Mesendoderm (in vitro differentiated cells): Measurements from ENCODE around the gene RAD23B.

Experiments
- DNase-seq: peaks from one replicate; pipeline ENCODE4 v3.0.0; 2013
- H2AK5ac ChIP-seq: 2 replicates; pipeline ENCODE4 v1.6.1; 2013; ENCODE audit warnings: low read length, inconsistent platforms
- H2BK120ac ChIP-seq: 2 replicates; pipeline ENCODE4 v1.6.1; 2013; ENCODE audit warnings: low read depth, mild to moderate bottlenecking, low read length, moderate library complexity, mixed read lengths
- H2BK15ac ChIP-seq: replicated peaks from 2 replicates; pipeline ENCODE4 v1.6.1; 2013; ENCODE audit warnings: low read depth, mild to moderate bottlenecking, moderate library complexity
- H2BK5ac ChIP-seq: 2 replicates; pipeline ENCODE4 v1.6.1; 2013; ENCODE audit warnings: low read length, inconsistent platforms
- H3K18ac ChIP-seq: 2 replicates; pipeline ENCODE4 v1.6.1; 2013; ENCODE audit warnings: mild to moderate bottlenecking, low read length, mixed read lengths
- H3K23ac ChIP-seq: one replicate; pipeline ENCODE4 v1.6.1; 2013; ENCODE audit warnings: low read length
- H3K27ac ChIP-seq: 2 replicates; pipeline ENCODE4 v1.5.1; 2013; ENCODE audit warnings: low read depth, mild to moderate bottlenecking, inconsistent platforms, low read length, moderate library complexity
- H3K27me3 ChIP-seq: 2 replicates; pipeline ENCODE4 v1.6.1; 2013; ENCODE audit warnings: low read length, control low read depth, mild to moderate bottlenecking, inconsistent platforms; ENCODE audit not compliant: insufficient read depth, poor library complexity
- H3K36me3 ChIP-seq: 2 replicates; pipeline ENCODE4 v1.6.1; 2013; ENCODE audit warnings: low read length, inconsistent platforms; ENCODE audit not compliant: control insufficient read depth, insufficient read depth
- H3K4ac ChIP-seq: one replicate; pipeline ENCODE4 v1.6.1; 2013; ENCODE audit warnings: low read depth, mild to moderate bottlenecking, low read length, moderate library complexity
- H3K4me1 ChIP-seq: 2 replicates; pipeline ENCODE4 v1.6.1; 2013; ENCODE audit warnings: low read depth, low read length, inconsistent platforms; ENCODE audit not compliant: control insufficient read depth
- H3K4me2 ChIP-seq: 2 replicates; pipeline ENCODE4 v1.6.1; 2013; ENCODE audit warnings: low read length
- H3K4me3 ChIP-seq: 2 replicates; pipeline ENCODE4 v1.5.1; 2013; ENCODE audit warnings: mild to moderate bottlenecking, low read length
- H3K56ac ChIP-seq: one replicate; pipeline ENCODE4 v1.6.1; 2013; ENCODE audit warnings: low read length
- H3K79me1 ChIP-seq: 2 replicates; pipeline ENCODE4 v1.6.1; 2013; ENCODE audit warnings: low read length, inconsistent platforms
- H3K79me2 ChIP-seq: 2 replicates; pipeline ENCODE4 v1.6.1; 2013; ENCODE audit warnings: mild to moderate bottlenecking, low read length; ENCODE audit not compliant: control insufficient read depth, insufficient read depth
- H3K9ac ChIP-seq: 2 replicates; pipeline ENCODE4 v1.6.1; 2013; ENCODE audit warnings: low read length, inconsistent platforms
- H4K5ac ChIP-seq: one replicate; pipeline ENCODE4 v1.6.1; 2013; ENCODE audit warnings: low read length
- H4K8ac ChIP-seq: one replicate; pipeline ENCODE4 v1.6.1; 2013; ENCODE audit warnings: low read depth, mild to moderate bottlenecking, control low read depth, low read length, moderate library complexity
- WGBS: extraction: QIAGEN DNeasy Blood & Tissue Kit; methylation state at CpG from one replicate; pipeline ENCODE4 v1.1.7; 2013; ENCODE audit warnings: low lambda C conversion rate, missing lambda C conversion rate; ENCODE audit not compliant: insufficient coverage; ENCODE audit errors: extremely low coverage; 5-methylcytosine and 5-hydroxymethylcytosine counted together

RAD23B gene

DNA sequence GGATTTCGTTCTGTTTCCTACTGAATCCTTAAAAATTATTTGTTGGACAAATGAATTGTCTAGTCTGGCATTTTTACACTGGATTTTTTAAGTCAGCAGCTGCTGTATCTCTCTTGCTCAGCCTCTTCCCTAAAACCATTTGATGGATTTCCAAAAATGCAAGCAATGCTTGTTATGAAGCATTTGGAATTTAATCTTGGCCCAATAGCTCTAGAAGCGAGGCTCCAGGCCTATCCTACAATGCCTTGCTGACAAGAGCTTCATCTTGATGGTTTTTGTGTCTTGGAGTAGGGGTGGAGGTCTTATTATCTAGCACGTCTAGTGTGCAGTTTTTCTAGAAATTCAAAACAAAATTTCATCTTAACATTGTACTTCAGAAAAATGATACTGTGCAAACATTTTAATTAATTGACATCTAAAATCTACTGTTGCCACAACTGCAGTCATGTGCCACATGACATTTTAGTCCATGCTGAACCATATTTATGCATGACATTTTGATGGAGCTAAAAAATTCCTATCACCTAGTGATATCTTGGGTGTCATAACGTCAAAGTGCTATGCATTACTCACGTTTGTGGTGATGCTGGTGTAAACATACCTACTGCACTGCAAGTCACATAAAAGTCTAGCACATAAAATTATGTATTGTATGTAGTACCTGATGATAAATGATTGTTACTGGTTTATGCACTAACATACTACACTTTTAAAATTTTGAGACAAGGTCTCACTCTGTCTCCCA lies 5.9 kb upstream of the RAD23B start:
- no peak for DNase-seq
- no peak overlapping the region for H3K4ac ChIP-seq
- H3K36me3 ChIP-seq = no peaks in the 10 kb centered on the region
- no peak overlapping the region for H3K9ac ChIP-seq
- H2BK120ac ChIP-seq = no peak overlapping the region
- no peak overlapping the region for H3K56ac ChIP-seq
- H3K27ac ChIP-seq = no peak overlapping the region
- no peaks in the 10 kb centered on the region for H3K4me1 ChIP-seq
- H3K4me3 ChIP-seq = no peak overlapping the region
- no peak overlapping the region for H3K23ac ChIP-seq
- no peak overlapping the region for H2BK15ac ChIP-seq
- H3K27me3 ChIP-seq = no peaks in the 10 kb centered on the region
- H4K5ac ChIP-seq = no peak overlapping the region
- H3K18ac ChIP-seq = no peak overlapping the region
- H2BK5ac ChIP-seq = no peak overlapping the region
- H2AK5ac ChIP-seq = no peak overlapping the region
- no CpG with 5 or more reads among the region's 5 CpGs for WGBS
- no peak overlapping the region for H4K8ac ChIP-seq
- H3K4me2 ChIP-seq = no peak overlapping the region
- H3K79me2 ChIP-seq = no peaks in the 10 kb centered on the region
- no peaks in the 10 kb centered on the region for H3K79me1 ChIP-seq

- H4K8ac ChIP-seq = no peak overlapping the region
- H3K9ac ChIP-seq = no peak overlapping the region
- H2BK120ac ChIP-seq = no peak overlapping the region
- no peak overlapping the region for H3K27ac ChIP-seq
- peaks cover 2% of the 10 kb centered on the region for H3K4me1 ChIP-seq
- H3K4me2 ChIP-seq = no peak overlapping the region
- H3K56ac ChIP-seq = no peak overlapping the region
- no peak overlapping the region for H3K18ac ChIP-seq
- no peak overlapping the region for H2BK5ac ChIP-seq
- no peak overlapping the region for H2BK15ac ChIP-seq
- no peak for DNase-seq
- no peak overlapping the region for H3K23ac ChIP-seq
- no peak overlapping the region for H3K4ac ChIP-seq
- H3K36me3 ChIP-seq = no peaks in the 10 kb centered on the region
- H3K4me3 ChIP-seq = no peak overlapping the region
- no peaks in the 10 kb centered on the region for H3K27me3 ChIP-seq
- no peaks in the 10 kb centered on the region for H3K79me1 ChIP-seq
- no peaks in the 10 kb centered on the region for H3K79me2 ChIP-seq
- WGBS = no CpG with 5 or more reads among the region's 5 CpGs
- H4K5ac ChIP-seq = no peak overlapping the region
- no peak overlapping the region for H2AK5ac ChIP-seq
Observed at GRCh38 chr9:107277801-107278200, 5.3 kb upstream of the RAD23B start.

- H2BK5ac ChIP-seq = no peak overlapping the region
- H3K4me3 ChIP-seq = no peak overlapping the region
- no peak overlapping the region for H3K4ac ChIP-seq
- no peak overlapping the region for H3K9ac ChIP-seq
- H3K4me1 ChIP-seq = peaks cover 2% of the 10 kb centered on the region
- no peak overlapping the region for H4K8ac ChIP-seq
- H3K18ac ChIP-seq = no peak overlapping the region
- no peak for DNase-seq
- H3K23ac ChIP-seq = no peak overlapping the region
- H3K79me2 ChIP-seq = peaks cover 7% of the 10 kb centered on the region
- H4K5ac ChIP-seq = no peak overlapping the region
- H3K27ac ChIP-seq = no peak overlapping the region
- H3K79me1 ChIP-seq = no peaks in the 10 kb centered on the region
- WGBS = no CpG with 5 or more reads among the region's 7 CpGs
- no peak overlapping the region for H2BK15ac ChIP-seq
- no peak overlapping the region for H3K56ac ChIP-seq
- H2BK120ac ChIP-seq = no peak overlapping the region
- H2AK5ac ChIP-seq = no peak overlapping the region
- H3K36me3 ChIP-seq = no peaks in the 10 kb centered on the region
- H3K27me3 ChIP-seq = no peaks in the 10 kb centered on the region
- H3K4me2 ChIP-seq = no peak overlapping the region
Observed at GRCh38 chr9:107279086-107279485, 4.0 kb upstream of the RAD23B start.

GRCh38 chr9:107280543-107280942 lies 2.5 kb upstream of the RAD23B start:
- H3K79me1 ChIP-seq = no peaks in the 10 kb centered on the region
- H3K4me2 ChIP-seq = no peak overlapping the region
- H3K79me2 ChIP-seq = peaks cover 22% of the 10 kb centered on the region
- peaks cover 2% of the 10 kb centered on the region for H3K4me1 ChIP-seq
- no peak overlapping the region for H3K56ac ChIP-seq
- no peaks in the 10 kb centered on the region for H3K27me3 ChIP-seq
- H3K36me3 ChIP-seq = no peaks in the 10 kb centered on the region
- H3K23ac ChIP-seq = no peak overlapping the region
- no peak overlapping the region for H2BK120ac ChIP-seq
- no CpG with 5 or more reads among the region's 3 CpGs for WGBS
- H3K18ac ChIP-seq = no peak overlapping the region
- H4K8ac ChIP-seq = no peak overlapping the region
- no peak overlapping the region for H2BK5ac ChIP-seq
- no peak overlapping the region for H3K9ac ChIP-seq
- H2BK15ac ChIP-seq = no peak overlapping the region
- DNase-seq = peak; percentile 53
- no peak overlapping the region for H3K4me3 ChIP-seq
- H3K27ac ChIP-seq = no peak overlapping the region
- no peak overlapping the region for H4K5ac ChIP-seq
- H3K4ac ChIP-seq = no peak overlapping the region
- H2AK5ac ChIP-seq = no peak overlapping the region

- no CpG with 5 or more reads among the region's 1 CpG for WGBS
- no peaks in the 10 kb centered on the region for H3K79me1 ChIP-seq
- H3K18ac ChIP-seq = no peak overlapping the region
- H3K27ac ChIP-seq = no peak overlapping the region
- H2BK120ac ChIP-seq = no peak overlapping the region
- no peak overlapping the region for H2BK5ac ChIP-seq
- no peak overlapping the region for H3K56ac ChIP-seq
- H4K5ac ChIP-seq = no peak overlapping the region
- DNase-seq = no peak
- H3K4ac ChIP-seq = no peak overlapping the region
- H3K23ac ChIP-seq = no peak overlapping the region
- no peak overlapping the region for H3K4me3 ChIP-seq
- peaks cover 4% of the 10 kb centered on the region for H3K4me1 ChIP-seq
- H3K79me2 ChIP-seq = peaks cover 28% of the 10 kb centered on the region
- H4K8ac ChIP-seq = no peak overlapping the region
- no peak overlapping the region for H2BK15ac ChIP-seq
- no peak overlapping the region for H2AK5ac ChIP-seq
- H3K27me3 ChIP-seq = no peaks in the 10 kb centered on the region
- no peak overlapping the region for H3K9ac ChIP-seq
- no peak overlapping the region for H3K4me2 ChIP-seq
- no peaks in the 10 kb centered on the region for H3K36me3 ChIP-seq
Observed at GRCh38 chr9:107281184-107281583, 1.9 kb upstream of the RAD23B start.
